Non-pigmented ciliary epithelial cell (primary cell): ENCODE results near the gene RHOF.

ENCODE experiments used
- DNase-seq: peaks from one replicate; pipeline ENCODE4 v3.0.0-alpha.2; 2010; ENCODE audit warnings: low read depth

The RHOF gene

GRCh38 chr12:121819212-121819949, 25.9 kb upstream of the RHOF start:
- DNase-seq: no peak

- DNase-seq: no peak
These were observed 24.2 kb upstream of the RHOF start for GRCh38 chr12:121817648-121818043.

- DNase-seq: no peak
These were observed 23.6 kb upstream of the RHOF start for GRCh38 chr12:121816925-121817647.

GRCh38 chr12:121815263-121815662, 21.8 kb upstream of the RHOF start:
- no peak for DNase-seq

GRCh38 chr12:121814429-121815119, 21.1 kb upstream of the RHOF start:
- no peak for DNase-seq

GRCh38 chr12:121813951-121814350, 20.5 kb upstream of the RHOF start:
- no peak for DNase-seq

- DNase-seq: no peak
These were observed 19.7 kb upstream of the RHOF start for GRCh38 chr12:121812921-121813896.

- DNase-seq: no peak
These were observed 18.9 kb upstream of the RHOF start for GRCh38 chr12:121812320-121812871.

- DNase-seq: no peak
These were observed 18.2 kb upstream of the RHOF start for GRCh38 chr12:121811434-121812319.

- no peak for DNase-seq
These were observed 17.4 kb upstream of the RHOF start for GRCh38 chr12:121810833-121811433.

GRCh38 chr12:121810234-121810817, 16.8 kb upstream of the RHOF start:
- no peak for DNase-seq

GRCh38 chr12:121809712-121810116, 16.2 kb upstream of the RHOF start:
- no peak for DNase-seq

GRCh38 chr12:121808623-121809022, 15.1 kb upstream of the RHOF start:
- no peak for DNase-seq

- DNase-seq: no peak
These were observed 14.3 kb upstream of the RHOF start for GRCh38 chr12:121807642-121808347.

- no peak for DNase-seq
These were observed 13.3 kb upstream of the RHOF start for GRCh38 chr12:121806546-121807423.

- DNase-seq: no peak
These were observed 12.6 kb upstream of the RHOF start for GRCh38 chr12:121806009-121806545.

GRCh38 chr12:121805171-121806008, 11.9 kb upstream of the RHOF start:
- no peak for DNase-seq
